Tibial nerve (tissue), 3 donors: ENCODE results near the gene MINDY2.

Experiments used
- CTCF ChIP-seq, 5 experiments: fragments of 200-600 bp in 3 of 5; fragments of 450-650 bp in 2 of 5; sonication (generic) in 3 of 5; IDR thresholded peaks; one replicate each; pipeline ENCODE4 v1.5.1; 2016 to 2019; ENCODE audit warnings: antibody characterized with exemption in 5 of 5, mild to moderate bottlenecking in 3 of 5, moderate library complexity in 2 of 5
- POLR2A ChIP-seq, 2 donors: fragments of 450-650 bp; IDR thresholded peaks; one replicate each; pipeline ENCODE4 v1.6.1; 2017; ENCODE audit warnings: antibody characterized with exemption in 2 of 2, mild to moderate bottlenecking in 2 of 2, moderate library complexity in 2 of 2

- TF ChIP-seq CTCF (IDR thresholded peaks at IDR 0.05) (no peak), POLR2A (IDR thresholded peaks at IDR 0.05) (no peak)
Observed at GRCh38 chr15:58773024-58773423, 1.9 kb downstream of the MINDY2 start.
